GM18511 (cell line): ENCODE results near the gene ADAM8.

Experiments
- ATAC-seq: cut with Tn5 transposase; IDR thresholded peaks from one replicate; pipeline ENCODE4 v1.9.1; 2021; ENCODE audit warnings: mild to moderate bottlenecking, moderate library complexity; ENCODE audit not compliant: unreplicated experiment

ADAM8 gene

GRCh38 chr10:133214468-133215410 lies 61.9 kb downstream of the ADAM8 start:
- no peak for ATAC-seq

- ATAC-seq: no peak
Measured at GRCh38 chr10:133213641-133214467, 62.8 kb downstream of the ADAM8 start.

- no peak for ATAC-seq
Measured at GRCh38 chr10:133212853-133213494, 63.7 kb downstream of the ADAM8 start.
